Spleen (tissue), 7 donors: ENCODE measurements around the gene NBEA.

ENCODE experiments used
- POLR2A ChIP-seq, 3 donors: fragments of 450-650 bp; IDR thresholded peaks; one replicate each; pipeline ENCODE4 v1.5.1; 2017; ENCODE audit warnings: antibody characterized with exemption in 3 of 3, mild to moderate bottlenecking in 1 of 3
- POLR2AphosphoS5 ChIP-seq, 3 donors: sonication (generic); formaldehyde crosslinking; IDR thresholded peaks; one replicate each; pipeline ENCODE4 v1.5.1; 2017; ENCODE audit warnings: antibody characterized with exemption in 3 of 3
- TF ChIP-seq, protein P1 (sequence below), 11 experiments: fragments of 200-600 bp in 7 of 11; fragments of 450-650 bp in 4 of 11; sonication (generic) in 4 of 11; IDR thresholded peaks in 8 of 11; conservative IDR thresholded peaks in 3 of 11; 1 replicate in 7 of 11; 2 replicates in 4 of 11; pipeline versions ENCODE4 v1.4.0 to v1.8.0; 2016 to 2021; ENCODE audit warnings: antibody characterized with exemption in 11 of 11, inconsistent platforms in 4 of 11, mild to moderate bottlenecking in 1 of 11
- donor health status: DM: no; HTN: no; CAD: no; lungs with moderate emphysema.
- donor health status: DM: no; HTN: no; CAD: no.
- donor health status: DM: no; HTN: no; CAD: no.

DNA sequence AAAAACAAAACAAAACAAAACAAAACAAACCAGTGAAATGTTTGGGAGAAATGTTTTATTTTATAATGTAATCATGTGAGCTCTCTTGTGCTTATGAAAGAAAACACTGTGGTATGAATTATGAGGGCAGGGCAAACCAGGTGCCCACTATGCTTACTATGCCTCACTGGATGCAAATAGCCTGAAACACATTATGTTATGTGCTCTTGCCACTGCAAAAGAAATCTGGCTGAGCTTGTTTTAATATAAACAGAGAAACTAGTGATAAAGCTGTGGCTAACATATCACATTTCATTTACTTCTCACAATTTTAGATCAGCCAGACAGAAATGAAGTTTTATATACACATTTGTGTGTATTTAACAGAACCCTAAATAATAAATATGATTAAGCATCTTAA, 8.7 kb upstream of the NBEA start:
- TF ChIP-seq, protein P1, sequence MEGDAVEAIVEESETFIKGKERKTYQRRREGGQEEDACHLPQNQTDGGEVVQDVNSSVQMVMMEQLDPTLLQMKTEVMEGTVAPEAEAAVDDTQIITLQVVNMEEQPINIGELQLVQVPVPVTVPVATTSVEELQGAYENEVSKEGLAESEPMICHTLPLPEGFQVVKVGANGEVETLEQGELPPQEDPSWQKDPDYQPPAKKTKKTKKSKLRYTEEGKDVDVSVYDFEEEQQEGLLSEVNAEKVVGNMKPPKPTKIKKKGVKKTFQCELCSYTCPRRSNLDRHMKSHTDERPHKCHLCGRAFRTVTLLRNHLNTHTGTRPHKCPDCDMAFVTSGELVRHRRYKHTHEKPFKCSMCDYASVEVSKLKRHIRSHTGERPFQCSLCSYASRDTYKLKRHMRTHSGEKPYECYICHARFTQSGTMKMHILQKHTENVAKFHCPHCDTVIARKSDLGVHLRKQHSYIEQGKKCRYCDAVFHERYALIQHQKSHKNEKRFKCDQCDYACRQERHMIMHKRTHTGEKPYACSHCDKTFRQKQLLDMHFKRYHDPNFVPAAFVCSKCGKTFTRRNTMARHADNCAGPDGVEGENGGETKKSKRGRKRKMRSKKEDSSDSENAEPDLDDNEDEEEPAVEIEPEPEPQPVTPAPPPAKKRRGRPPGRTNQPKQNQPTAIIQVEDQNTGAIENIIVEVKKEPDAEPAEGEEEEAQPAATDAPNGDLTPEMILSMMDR (IDR thresholded peaks at IDR 0.05 in 8 of 11, conservative IDR thresholded peaks at IDR 0.05 in 3 of 11), result no peak
- TF ChIP-seq POLR2AphosphoS5 (IDR thresholded peaks at IDR 0.05) (no peak), POLR2A (IDR thresholded peaks at IDR 0.05) (no peak)
